GM19099 (cell line): ENCODE measurements around the gene TRAPPC1.

Experiments used
- POLR2A ChIP-seq: IDR thresholded peaks from 3 replicates; pipeline ENCODE4 v1.6.1; 2011; ENCODE audit warnings: low read depth; ENCODE audit not compliant: insufficient read length; ENCODE audit errors: extremely low read depth

TRAPPC1 gene

GRCh38 chr17:7889166-7889955 is 42.4 kb downstream of the TRAPPC1 start:
- TF ChIP-seq POLR2A: no peak

DNA sequence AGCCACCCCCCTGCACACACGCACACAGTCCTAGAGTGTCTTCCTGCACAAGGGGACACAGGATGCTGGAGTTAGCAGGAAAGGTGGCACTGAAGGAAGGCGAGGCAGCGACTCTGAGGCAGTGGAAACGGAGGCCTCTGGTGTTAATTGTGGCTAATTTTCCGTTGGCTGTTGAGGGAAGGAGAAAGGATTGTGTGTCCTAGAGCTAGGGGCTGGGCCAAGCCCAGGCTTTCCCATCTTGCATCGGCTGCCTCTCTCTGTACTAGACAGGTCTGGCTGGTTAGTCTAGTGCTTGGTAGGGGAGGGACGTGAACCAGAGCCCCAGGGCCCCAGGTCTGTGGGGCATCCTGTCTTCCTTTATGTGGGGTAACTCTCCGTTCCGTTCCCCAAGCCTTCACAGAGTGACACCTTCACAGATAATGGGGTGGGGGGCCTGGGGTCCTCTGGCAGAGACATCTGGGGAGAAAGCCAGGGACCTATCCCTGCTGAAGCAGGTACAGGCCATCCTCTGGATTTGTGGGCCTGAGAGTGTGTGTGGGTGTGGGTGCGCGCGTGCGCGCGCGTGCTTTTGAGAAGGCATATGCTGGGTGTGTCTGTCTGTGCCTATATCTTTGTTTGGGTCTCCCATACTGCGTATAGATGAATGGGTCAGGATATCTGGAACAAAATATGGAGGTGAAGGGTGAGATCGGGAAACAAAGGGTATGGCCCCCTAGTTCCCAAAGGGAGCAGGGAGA is 43.4 kb downstream of the TRAPPC1 start, which contains the start of gene CHD3:
Gene CHD3, plus strand, starts transcription at position 606 of the 737 bp plus-strand sequence. CDS start 212 bp downstream, outside the sequence.
- no peak for TF ChIP-seq POLR2A

GRCh38 chr17:7887482-7888183 is 44.1 kb downstream of the TRAPPC1 start:
- peak; percentile 55 for TF ChIP-seq POLR2A

GRCh38 chr17:7887038-7887481 is 44.7 kb downstream of the TRAPPC1 start:
- no peak for TF ChIP-seq POLR2A

DNA sequence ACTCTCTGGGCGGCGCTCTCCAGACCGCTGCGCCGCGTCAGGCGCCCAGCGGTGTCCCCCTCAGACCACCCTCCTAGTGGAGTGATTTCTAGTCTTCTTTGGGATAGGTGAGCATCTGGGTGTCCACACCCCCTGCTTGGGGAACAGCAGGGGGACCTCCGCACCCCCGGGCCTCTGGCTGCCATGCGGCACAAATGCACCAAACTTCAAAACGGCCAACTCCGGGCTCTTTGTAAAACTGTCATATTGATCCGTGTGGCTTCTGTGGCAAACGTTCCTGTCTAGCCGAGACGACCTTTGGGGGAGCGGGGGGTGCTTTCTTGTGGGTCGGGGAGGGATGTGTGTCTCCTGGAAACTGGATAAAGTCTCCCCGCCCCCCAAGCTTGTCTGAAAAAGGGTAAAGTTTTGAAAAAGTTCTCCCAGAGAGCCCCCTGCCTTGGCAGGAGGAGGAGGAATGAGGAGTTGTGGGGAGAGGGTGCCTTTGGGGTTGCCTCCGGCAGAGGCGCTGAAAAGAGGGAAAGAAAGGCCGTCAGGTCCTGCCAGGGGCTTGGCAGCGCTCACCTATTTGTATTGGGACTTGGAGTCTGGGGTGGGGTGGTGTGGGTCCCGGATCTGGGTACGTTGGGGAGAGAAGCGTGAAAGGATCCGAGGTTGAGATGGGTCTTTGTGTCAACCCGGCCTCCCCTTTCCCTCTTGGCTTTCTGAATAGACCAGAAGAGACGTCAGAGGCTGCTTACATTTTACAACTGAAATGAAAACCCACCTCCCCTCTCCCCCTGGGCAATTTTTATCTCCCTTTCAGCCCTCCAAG is 45.3 kb downstream of the TRAPPC1 start:
- TF ChIP-seq POLR2A: no peak

GRCh38 chr17:7885367-7886226 is 46.1 kb downstream of the TRAPPC1 start:
- peak; percentile 66 for TF ChIP-seq POLR2A

DNA sequence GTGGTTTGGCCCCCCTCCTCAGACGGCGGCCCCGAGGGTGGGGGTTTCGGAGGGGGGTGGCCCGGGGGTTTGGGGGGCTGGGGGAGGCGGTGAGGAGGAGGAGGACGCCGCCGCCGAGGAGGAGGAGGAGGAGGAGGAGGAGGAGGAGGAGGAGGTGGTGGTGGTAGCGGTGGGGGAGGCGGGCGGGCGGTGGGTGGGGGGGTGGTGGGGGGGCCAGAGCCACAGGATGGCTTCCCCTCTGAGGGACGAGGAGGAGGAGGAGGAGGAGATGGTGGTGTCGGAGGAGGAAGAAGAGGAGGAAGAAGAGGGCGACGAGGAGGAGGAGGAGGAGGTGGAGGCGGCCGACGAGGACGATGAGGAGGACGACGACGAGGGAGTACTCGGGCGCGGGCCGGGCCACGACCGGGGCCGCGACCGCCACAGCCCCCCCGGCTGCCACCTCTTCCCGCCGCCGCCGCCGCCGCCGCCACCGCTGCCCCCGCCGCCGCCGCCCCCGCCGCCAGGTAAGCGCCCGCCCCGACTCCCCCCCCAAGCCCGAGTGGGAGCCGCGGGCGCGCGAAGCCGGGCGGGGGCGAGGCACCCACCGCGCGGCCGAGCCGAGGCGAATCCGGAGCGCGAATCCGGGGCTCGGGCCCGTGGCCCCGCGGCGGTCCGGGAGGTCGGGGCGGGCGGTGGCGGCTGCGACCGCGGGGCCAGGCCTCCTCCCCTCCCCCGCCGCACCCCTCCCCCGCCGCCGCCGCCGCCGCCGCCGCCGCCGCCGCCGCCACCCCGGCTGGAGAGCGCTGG is 47.0 kb downstream of the TRAPPC1 start:
- TF ChIP-seq POLR2A: peak; percentile 17

- no peak for TF ChIP-seq POLR2A
These were observed 47.9 kb downstream of the TRAPPC1 start for GRCh38 chr17:7883781-7884386.

DNA sequence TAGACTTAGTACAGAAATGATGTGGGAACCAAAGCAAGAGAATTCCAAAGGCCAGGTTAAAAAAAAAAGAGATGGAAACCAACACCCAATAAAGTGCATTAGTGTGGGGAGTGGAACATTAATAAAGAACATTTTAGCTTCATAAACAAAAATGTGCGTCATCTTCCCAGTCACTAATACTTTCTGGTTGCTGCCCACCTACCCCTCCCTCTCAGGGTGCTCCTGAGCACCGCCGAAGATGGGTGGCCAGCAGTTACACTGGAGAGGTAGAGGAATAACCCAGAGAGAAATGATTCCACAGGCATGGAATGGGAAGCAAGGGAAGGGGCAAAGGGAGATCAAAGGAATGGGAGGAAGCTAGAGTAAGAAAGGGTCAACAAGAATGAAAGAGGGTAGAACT is 49.1 kb downstream of the TRAPPC1 start:
- no peak for TF ChIP-seq POLR2A

DNA sequence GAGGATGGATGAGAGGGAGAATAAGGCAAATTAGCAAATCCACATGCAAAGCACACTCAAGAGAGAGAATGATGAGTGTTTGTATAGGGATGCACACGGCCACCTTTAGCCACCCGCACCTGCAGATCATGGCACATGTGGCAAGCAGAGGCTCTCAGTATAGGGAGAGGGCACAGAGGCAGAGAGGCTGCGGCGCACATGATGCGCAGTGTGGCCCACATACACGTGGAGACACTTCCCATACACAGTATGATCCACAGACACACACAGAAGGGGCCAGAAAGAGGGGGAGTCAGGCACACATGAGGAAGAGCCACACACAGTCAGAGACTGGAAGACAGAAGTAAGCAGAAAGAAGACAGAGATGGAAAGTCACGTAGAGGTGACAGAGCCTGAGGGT is 49.7 kb downstream of the TRAPPC1 start:
- peak; percentile 17 for TF ChIP-seq POLR2A

GRCh38 chr17:7881276-7882054 is 50.3 kb downstream of the TRAPPC1 start:
- TF ChIP-seq POLR2A: no peak
